Sciatic nerve (tissue), 2 donors: ENCODE measurements around the gene MCAT. TPM values are rescaled to one million over a fixed set of nuclear protein-coding genes. Genes with fewer than 3 reads are reported as not detected.
"Not testable (repeated sequence)": the region's sequence is repeated elsewhere in the genome, so short reads cannot be mapped to it uniquely, and the experiment has no call there.

ENCODE experiments used
- ATAC-seq: fragments of 200-7000 bp; cut with Tn5 transposase; one replicate; pipeline ENCODE4 v1.9.1; 2020; ENCODE audit warnings: mild to moderate bottlenecking, moderate library complexity
- DNase-seq: peaks from one replicate; pipeline ENCODE4 v3.0.0-alpha.2; 2020; ENCODE audit warnings: low spot score
- intact Hi-C: fragments of 100-400 bp; cut with DNase I; formaldehyde crosslinking; loops from one replicate; pipeline ENCODE4 v1.14.2; 2022
- total RNA-seq: library from RNA; stranded (reverse); fragmentation: NEBNext Ultra II Directional; extraction: Animal tissue kit (Norgen Biotek cat#: 25700); gene quantifications from one replicate; pipeline ENCODE4 v1.2.1, GENCODE V29; 2021
- donor health status: DM: no; HTN: no; CAD: no.
- donor health status: DM: no; HTN: no; CAD: no.

Gene MCAT
- total RNA-seq, 1 donor from 2014 or later = 11.5 TPM

DNA sequence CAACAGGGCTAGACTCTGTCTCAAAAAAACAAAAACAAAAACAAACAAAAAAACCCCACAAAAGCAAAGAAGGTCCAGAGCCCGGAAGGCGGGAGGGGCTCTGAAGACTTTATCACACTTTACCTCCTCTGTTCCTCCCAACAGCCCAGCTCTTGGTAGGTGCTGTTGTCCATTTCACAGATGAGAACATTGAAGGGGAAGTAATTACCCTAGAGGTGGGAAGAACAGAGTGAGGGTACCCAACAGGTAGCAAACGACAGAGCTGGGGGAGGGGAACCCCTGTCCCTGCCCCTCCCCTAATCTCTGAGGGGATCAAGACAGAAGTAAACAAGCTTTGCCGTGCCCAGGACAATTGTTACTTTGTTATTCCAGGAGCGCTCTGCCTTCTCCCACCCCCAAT, 33.7 kb downstream of the MCAT start:
- no peak for DNase-seq
- intact Hi-C loops = no loop called here
- no peak for ATAC-seq

DNA sequence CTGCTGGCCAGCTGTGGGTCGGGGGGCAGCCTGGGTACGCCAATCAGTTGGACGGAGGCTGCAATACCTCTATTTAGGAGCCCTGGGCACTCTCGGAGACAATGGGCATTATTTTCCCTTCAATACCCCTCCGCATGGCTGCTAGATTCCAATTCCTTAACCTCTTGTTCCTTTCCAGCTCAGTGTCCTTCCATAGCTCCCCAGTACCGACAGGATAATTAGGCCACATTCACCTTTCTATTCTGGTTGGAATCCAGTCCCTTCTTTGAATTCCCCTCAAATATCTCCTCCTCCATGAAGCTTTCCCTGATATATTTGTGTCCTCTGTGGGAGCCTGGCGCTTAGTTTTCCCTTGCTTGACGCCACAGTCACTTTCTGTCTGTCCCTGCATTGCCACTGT, 36.9 kb downstream of the MCAT start:
- no peak for DNase-seq
- ATAC-seq = no peak
- intact Hi-C loops = no loop called here

DNA sequence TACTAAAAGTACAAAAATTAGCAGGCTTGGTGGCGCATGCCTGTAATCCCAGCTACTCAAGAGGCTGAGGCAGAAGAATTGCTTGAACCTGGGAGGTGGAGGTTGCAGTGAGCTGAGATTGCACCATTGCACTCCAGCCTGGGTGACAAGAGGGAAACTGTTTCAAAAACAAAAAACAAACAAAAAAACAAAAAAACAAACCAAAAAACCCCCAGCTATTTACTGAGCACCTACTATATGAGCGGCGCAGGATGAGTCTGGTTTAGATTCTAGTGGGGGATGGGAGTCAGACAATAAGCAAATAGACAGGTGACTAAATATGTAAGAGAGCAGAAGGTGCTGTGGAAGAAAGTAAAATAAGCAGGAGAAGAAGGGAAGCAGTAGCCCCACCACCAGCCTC, 38.2 kb downstream of the MCAT start:
- ATAC-seq, intact Hi-C loops, DNase-seq: not testable (repeated sequence)

DNA sequence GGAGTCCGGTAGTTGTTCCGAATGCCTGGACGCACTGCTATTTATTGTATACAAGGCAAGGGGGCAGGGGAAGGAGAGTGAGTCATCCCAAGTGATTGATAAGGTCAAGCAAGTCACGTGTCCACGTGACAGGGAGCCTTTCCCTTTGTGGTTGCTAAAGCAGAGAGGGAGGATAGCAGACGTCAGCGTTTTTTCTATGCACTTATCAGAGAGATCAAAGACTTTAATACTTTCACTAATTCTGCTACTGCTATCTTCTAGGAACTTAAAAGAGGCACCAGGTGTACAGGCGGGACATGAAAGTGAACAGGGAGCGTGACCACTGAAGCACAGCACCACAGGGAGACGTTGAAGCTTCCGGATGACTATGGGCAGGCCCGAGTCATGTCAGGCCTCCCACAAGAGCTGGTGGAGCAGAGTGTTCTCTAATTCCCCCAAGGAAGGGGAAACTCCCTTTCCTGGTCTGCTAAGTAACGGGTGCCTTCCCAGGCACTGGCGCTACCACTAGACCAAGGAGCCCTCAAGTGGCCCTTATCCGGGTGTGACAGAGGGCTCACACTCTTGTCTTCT, 39.1 kb downstream of the MCAT start:
- DNase-seq, intact Hi-C loops, ATAC-seq: not testable (repeated sequence)

DNA sequence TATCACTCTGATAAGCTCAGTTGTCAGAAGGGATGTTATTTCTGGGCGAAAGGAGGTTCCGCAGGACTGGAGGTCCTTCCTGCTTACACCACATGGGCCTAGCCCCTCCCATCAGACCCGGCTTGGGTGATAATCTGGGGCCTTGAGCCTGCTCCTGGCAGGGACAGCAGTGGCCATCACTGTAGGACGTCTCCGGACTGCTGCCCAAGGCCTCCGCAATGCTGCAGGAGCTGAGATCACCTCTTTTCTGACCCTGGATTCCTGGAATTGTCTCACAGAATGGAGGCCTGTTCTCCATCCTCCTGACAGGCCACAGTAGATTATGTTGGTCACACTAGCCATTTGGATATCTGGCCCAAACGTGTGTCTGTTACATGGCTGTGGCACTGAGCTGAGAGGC, 41.9 kb downstream of the MCAT start:
- intact Hi-C loops = no loop called here
- no peak for DNase-seq
- ATAC-seq = no peak

DNA sequence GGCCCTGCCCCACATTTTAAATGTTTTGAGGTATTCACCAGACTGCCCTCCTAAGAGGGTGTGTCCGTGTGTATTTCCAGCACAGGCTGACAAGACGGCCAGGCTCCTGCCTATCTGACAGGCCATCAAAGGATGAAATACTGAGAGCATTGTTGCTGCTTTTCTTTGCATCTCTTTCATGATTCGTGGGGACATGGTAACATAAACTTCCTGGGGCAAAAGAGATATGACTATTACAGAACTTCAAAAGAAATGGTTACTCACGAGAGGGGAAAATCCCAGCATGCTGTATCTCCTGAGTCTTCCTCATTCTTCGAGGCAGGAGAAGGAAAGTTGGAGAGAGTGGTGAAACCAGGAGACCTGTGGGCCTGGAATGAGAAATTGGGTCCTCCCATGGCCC, 43.0 kb downstream of the MCAT start:
- intact Hi-C loops = no loop called here
- no peak for DNase-seq

DNA sequence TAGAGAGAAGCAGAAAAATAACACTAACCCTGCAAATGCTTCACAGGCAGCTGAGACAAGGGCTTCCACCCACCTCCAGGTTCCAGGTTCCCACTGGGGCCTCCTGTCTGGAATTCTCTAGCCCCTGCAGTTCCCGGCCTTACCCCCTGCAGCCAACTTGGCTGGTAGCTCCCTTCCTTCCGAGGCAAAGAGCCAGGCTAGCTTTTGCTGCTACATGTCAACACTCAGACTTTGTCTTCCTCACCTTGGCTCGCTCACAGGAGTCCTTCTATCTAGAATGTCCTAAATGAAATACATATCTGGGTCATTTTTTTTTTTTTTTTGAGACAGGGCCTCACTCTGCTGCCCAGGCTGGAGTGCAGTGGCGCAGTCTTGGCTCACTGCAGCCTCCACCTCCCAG, 44.1 kb downstream of the MCAT start:
- intact Hi-C loops = no loop called here
- ATAC-seq (no peak), DNase-seq (no peak)

More for the DNA sequence above, 43.0 kb downstream of the MCAT start:
- ATAC-seq = no peak

DNA sequence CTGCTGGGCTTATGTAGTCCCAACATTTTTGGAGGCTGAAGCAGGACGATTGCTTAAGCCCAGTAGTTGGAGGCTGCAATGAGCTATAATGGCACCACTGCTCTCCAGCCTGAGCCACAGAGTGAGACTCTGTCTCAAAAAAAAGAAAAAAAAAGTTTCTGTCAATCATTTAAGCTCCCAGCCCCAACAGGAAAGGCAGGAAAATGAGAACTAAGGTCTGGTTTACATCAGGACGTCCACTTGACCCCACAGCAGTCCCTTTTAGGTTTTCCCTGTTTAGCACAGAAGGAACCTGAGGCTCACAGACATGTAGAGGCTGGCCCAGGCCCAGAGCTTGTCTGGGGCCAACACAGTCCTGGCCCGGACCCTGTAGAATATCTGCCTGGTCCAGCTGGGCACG, 44.8 kb downstream of the MCAT start:
- intact Hi-C loops = no loop called here
- DNase-seq (no peak), ATAC-seq (no peak)

DNA sequence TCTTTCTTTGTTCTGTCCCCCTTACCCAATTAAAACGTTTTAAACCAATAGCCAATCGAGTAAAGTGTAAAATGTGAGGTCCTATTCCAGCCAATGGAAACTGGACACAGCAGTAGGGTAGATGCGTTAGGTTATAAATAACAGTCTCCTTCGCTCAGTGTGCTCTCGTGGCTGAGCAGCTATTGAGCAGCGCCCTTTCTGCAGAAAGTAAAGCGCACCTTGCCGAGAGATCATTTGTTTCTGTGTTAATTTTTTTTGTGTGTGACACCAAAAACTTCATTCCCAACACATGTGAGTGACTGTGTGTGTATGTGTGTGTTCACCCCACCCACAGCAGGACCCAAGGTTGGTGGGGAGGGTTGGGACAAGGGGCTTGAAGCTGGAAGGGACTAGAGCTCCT, 46.8 kb downstream of the MCAT start:
- intact Hi-C loops = no loop called here
- DNase-seq (no peak), ATAC-seq (no peak)

DNA sequence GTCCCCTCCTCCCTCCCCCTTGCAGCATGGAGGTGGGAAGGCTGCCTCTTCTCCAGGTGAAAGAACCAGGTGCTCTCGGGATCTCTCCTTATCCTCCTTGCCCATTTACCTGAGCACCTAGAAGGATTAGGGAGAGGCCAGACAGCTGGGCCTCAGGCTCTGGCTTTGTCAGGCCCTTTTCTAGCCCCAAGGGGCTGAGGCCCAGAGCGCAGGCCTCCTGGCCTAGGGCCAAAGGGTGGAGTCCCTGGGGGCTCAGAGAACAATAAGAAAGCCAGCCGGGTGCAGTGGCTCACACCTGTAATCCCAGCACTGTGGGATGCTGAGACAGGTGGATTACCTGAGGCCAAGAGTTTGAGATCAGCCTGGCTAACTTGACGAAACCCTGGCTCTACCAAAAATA, 48.6 kb downstream of the MCAT start:
- ATAC-seq = no peak
- DNase-seq = no peak
- intact Hi-C loops = no loop called here

DNA sequence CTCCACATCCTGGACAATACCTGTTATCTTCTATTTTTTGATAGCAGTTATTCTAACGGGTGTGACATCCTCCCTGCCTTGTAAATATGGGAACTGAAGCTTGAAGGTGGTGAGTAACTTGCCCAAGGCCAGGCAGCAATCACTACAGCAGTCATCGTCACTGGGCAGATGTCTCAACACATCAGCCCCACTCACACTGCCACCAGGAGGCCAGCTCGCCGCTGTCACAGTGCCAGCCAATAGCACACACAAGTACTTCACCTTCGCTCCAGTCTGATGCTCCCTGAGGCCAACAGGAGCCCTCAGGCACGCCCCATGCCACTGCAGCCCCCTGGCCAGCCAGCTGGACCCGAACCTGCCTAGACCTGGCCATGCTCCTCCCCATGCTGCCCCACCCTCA, 49.1 kb downstream of the MCAT start:
- no peak for ATAC-seq
- no peak for DNase-seq
- intact Hi-C loops = no loop called here

DNA sequence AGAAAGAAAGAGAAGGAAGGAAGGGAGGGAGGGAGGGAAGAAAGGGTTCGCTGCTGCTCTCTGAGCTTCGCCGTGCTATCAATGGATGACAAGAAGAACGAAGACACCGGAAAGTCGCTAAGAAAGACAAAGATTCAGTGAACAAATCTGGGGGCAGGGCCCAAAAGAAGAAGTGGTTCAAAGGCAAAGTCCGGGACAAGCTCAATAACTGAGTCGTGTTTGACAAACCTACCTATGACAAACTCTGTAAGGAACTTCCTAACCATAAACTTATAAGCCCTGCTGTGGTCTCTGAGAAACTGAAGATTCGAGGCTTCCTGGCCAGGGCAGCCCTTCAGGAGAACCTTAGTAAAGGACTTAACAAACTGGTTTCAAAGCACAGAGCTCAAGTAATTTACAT, 51.1 kb downstream of the MCAT start:
- ATAC-seq = no peak
- intact Hi-C loops = no loop called here
- DNase-seq = no peak

DNA sequence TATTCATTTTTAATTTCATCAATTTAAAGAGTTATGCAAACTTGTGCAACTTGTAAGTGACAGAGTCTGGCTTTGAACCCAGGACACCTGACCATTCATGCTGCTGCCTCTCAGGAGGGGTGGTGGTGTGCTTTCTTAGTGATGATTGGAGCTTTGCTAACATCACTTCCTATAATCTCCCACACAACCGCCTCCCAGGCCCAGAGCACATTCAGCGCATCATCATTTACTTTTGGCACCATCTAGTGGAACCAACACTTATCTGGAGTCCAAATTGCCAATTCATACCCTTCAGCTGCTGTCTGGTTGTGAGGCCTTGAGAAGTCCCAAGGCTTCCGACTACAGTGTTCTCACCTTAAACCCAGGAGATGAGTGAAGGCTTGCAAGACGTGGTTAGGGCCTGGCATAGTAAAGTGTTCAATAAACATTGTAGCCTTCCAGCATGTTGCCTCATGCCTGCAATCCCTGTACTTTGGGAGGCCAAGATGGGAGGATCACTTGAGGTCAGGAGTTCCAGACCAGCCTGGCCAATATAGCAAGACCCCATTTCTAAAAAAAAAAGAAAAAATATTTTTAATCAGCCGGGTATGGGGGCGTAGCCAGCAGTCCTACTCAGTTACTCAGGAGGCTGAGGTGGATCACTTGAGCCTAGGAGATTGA, 52.9 kb downstream of the MCAT start:
- DNase-seq (no peak), ATAC-seq (peak; percentile 87)

DNA sequence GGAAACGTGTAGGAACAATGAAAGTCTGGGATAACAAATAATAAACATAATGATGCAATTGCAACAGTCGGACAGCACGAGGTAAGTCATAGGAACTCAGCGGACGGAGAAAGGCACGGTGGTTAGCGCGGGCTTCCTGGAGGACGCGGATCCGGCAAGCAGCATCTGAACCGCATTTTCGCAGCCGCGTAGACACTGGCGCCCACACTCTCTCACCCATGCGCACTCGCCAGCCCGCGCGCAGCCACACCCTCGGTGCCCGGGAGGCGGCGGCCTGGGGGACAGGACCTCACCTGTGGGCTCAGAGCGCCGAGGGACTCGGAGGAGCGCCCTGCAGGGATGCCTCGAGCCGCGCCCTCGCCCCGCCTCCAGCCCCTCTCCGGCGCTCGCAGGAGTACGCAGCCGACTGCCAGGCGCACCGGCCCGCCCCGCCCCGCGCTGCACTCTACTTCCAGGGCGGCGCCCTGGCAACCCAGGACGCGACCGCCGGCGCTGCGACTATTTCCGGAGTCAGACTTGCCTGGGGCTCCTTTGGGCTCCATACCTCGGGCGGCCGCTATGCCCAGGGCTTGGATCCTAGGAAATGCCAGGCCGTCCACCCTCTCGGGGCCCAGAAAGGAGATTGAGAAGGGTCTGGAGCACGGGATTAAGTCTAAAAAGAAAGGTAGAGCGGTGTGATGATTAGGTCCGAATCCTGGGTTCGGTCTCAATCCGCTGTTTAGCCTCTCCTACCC, 54.0 kb downstream of the MCAT start, which contains the start of gene TTLL1:
Gene TTLL1 (minus strand): TSS at position 408 of the 734 bp plus-strand sequence. CDS start 13,805 bp downstream, outside the sequence.
- peak; percentile 95 for ATAC-seq
- intact Hi-C loops = no loop called here

More for the DNA sequence above, 52.9 kb downstream of the MCAT start:
- intact Hi-C loops = no loop called here

DNA sequence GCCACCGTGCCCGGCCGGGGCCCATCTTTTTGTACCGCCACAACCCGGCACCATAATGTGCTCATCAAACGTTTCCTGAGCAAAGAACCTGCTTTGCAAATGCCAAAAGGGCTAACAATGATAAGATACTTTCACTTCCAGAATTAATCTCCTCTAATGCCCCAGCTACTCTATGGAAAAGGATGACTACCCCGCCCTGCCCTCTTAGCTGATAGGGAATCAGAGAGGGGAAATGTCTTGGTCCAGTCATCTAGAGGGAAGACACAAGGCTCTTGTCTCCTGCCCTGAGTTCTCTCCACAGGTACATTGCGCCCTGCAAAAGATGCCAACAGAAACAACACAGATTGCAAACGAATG, 54.6 kb downstream of the MCAT start:
- DNase-seq = no peak
- ATAC-seq = no peak
- intact Hi-C loops = no loop called here

More for the DNA sequence above, 54.0 kb downstream of the MCAT start, which contains the start of gene TTLL1:
- peak; percentile 90 for DNase-seq

DNA sequence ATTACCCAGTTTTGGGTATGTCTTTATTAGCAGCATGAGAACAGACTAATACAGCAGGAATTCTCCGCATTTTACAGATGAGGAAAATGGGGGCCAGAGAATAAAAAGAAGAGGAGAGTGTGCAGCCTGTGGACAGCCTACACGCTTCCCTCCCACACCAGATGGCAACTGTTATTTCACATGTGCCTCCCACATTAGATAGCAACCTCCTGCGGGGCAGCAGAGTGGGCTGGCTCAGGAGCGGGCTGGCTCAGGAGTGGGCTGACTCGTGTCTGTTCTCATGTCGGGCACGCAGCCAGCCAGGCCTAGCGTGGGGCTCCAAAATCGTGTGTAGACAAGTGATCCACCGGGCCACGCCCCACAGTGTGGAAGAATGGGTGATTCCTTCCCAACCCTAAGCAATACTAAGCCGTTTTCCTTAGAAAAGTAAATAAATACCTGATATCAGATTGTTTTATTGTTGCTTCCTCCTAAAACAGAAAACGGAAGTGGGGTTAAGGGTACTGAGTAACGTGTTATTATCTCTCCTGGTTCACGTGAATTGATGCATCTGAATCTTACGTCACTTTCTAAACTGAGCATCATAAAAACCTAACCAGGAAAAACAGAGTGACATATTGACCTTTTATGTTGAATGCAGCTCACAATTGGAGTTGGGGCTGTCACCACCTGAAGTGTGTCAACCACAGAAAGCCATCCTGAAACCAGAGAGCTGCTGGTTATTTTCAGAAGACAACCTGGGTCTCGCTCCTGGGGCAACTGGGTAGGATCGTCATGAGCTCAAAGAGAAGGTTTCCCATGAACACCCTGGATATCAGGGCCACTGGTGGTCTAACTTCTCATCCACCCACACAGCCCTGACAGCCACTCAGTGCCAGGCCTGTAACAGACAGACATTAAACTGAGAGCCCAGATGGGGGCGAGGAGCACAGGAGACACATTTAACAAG, 57.3 kb downstream of the MCAT start:
- no peak for ATAC-seq
- intact Hi-C loops = no loop called here

More for the DNA sequence above, 57.3 kb downstream of the MCAT start:
- DNase-seq = no peak
